Limb (tissue), 2 donors: Measurements from ENCODE around the gene RASL12.
A peak's percentile ranks its signal among the peaks of the same experiment; 100 is the strongest.
"Not testable (repeated sequence)": the region's sequence is repeated elsewhere in the genome, so short reads cannot be mapped to it uniquely, and the experiment has no call there.

Experiments used
- DNase-seq, 2 donors: peaks; one replicate each; pipeline ENCODE4 v3.0.0-alpha.2; 2016; ENCODE audit errors: extremely low spot score in 2 of 2

The RASL12 gene

DNA sequence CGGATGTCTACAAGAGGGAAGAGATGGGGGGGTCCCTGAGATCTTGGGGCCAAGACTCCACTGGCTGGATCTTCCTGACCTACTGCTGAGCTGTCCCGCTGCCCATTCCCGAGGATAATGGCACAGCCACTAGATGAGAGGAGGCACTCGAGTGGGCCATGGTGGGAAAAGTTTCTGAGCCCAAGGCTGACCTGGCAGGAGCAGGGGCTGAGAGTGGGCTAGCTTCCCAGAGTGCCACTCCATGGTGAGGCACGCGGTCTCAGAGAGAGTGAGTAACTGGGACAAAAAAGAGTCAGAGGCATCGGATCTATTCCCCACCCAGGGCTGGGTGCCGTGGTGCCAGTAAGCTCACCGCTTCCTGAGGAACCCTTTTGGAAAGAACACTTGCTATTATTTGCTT, 11.7 kb downstream of the RASL12 start:
- DNase-seq = no peak

DNA sequence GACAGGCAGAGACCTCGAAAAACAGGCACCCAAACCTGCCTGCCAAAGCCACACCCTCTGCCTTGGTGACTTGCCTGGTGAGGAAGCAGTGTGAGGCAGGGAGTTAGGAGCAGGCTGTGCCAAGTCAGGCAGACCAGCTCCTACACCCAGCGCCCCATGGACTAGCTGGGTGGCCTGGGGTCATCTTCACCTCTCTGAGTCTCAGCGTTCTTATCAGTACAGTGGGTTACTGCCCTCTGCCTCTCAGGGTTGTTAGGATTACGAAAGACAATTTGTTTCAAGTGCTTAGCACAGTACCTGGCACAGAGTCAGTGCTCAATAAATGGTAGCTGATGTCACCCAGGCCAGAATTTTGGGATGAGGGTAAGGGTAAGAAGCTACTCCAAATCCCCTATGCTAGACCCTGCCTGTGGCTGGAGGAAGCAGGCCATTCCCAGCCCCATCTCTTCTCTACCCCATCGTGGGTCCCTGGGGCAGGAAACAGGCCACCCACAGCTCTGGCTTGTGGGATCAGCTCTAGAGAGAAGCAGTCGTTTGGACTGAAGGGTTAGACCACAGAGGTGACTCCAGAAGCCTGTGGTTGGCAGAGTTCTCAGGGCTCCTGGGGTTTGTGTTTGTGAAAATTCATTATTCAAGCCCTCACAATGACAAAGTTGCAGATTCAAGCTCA, 12.5 kb downstream of the RASL12 start:
- DNase-seq = no peak

DNA sequence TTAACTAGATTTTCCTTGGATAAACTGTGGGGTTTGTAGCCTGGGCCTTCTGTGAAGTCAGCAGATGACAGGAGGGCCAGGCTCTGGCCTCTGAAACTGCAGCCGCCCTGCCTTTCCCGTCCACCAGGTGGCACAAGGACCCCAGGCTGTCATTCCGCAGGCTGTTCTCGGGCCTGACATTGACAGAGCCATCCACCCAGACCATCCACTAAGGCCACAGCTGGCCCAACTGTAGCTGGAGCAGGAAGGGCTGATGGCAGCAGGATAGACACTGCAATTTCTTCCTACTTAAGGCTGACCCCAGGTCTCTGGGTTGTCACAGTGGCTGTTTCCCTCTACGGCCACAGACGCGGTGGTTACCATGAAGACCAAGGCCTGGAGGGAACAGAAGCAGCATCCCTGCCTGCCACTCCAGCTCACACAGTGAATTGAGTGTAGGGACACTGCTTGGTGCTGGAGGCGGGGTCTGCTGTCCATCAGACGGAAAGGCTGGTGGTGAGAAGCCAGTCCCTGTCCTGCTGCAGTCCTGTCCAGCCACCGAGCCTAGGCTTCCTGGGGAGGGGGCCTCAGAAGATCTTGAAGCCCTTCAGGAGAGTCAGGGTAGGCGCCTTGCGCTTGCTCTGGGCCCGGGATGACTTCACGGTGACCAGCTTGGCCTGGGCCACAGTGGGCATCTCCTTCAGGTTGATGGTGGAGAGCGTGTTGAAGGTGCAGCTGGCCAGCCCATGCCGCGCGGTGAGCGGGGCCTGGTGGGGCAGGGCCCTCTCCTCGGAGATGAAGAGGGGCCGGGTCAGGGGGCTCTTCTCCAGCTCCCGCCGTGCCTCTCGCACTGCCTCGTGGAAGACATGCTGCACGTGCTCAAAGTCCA, 13.2 kb downstream of the RASL12 start:
- peak; percentile 63 to 87 for DNase-seq

DNA sequence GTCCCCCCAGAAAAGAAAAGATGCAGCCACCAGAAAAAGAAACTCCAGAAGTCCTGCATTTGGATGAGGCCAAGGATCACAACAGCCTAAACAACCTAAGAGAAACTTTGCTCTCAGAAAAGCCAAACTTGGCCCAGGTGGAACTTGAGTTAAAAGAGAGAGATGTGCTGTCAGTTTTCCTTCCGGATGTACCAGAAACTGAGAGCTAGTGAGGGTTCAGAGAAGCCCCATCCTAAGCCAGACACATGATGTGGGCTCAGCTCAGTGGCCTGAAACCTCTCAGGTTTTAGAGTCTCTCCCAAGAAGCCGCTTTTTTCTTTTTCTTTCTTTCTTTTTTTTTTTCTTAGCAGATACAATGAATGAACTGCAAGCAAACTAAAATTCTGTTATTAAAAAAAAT, 14.8 kb downstream of the RASL12 start:
- no peak for DNase-seq

DNA sequence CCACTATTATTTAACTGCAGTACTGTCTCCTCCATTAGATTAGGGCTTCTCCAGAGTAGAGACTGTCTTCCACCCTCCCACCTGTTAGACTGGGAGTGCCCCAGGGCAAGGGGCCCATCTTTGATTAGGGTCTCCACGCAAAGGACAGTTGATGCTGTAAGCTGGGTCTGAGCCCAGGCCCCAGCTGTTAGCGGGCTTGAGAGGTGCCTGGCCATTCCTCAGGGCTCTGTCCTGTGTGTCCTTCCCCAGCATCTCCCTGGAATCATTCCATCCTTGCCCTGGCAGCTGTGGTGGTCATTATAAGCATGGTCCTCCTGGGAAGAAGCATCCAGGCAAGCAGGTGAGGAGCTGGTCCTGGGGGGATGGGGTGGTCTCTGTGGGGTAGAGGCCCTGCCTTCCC, 16.5 kb downstream of the RASL12 start:
- no peak for DNase-seq

DNA sequence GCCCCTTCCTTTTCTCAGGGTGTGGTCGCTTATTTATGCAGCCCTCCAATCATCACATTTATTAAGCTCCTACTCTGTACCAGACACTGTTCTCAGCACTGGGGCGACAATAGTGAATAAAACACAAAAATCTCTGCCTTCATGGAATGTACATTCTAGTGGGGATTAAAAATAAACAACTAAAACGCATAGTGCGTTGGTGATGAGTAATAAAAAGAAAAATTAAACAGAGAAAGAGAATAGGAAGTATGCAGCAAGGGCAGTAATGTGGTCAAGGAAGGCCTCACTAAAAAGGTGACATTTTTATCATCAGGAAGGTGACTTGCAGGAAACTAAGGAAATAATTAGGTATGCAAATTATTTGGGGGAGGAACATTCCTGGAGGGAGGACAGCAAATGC, 17.5 kb downstream of the RASL12 start:
- DNase-seq = no peak

DNA sequence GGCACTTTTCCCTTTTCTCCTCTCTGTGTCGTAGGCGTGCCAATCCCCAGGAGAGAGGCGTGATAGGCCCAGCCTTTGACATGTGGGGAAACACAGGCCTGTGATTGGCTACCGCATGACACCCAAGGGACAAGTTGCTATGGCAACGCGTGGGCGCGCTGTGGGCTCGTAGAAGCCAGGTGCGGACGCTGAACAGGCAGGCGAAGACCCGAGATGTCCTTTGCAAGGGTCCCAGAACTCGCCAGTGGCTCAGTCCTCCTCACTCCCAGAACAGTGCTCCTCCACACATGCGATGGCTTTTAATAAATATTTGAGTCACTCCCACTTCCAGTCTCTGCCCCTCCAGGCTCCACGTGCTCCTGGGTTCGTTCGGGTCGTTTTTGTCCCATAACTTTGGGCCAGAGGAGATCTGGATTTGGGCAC, 18.4 kb downstream of the RASL12 start:
- DNase-seq = peak; percentile 79 to 93

DNA sequence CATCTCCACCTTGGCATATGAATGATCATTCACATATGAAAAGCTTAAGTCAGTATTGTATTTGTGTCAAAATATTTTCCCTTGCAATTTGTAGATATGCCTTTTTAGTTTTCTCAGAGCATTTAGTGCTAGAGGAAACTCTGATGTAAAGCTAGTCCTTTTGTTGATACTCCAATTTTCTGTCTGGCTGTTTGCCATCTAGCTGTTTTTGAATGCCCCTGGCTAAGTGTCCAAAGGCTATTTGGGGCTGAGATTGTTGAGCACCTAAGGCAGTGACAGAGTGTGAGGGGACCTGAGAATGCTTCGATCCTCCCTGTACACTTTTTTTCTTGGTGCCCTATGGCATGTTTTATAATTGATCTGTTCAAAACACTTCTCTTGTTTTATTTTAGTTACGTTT, 19.6 kb downstream of the RASL12 start:
- no peak for DNase-seq

DNA sequence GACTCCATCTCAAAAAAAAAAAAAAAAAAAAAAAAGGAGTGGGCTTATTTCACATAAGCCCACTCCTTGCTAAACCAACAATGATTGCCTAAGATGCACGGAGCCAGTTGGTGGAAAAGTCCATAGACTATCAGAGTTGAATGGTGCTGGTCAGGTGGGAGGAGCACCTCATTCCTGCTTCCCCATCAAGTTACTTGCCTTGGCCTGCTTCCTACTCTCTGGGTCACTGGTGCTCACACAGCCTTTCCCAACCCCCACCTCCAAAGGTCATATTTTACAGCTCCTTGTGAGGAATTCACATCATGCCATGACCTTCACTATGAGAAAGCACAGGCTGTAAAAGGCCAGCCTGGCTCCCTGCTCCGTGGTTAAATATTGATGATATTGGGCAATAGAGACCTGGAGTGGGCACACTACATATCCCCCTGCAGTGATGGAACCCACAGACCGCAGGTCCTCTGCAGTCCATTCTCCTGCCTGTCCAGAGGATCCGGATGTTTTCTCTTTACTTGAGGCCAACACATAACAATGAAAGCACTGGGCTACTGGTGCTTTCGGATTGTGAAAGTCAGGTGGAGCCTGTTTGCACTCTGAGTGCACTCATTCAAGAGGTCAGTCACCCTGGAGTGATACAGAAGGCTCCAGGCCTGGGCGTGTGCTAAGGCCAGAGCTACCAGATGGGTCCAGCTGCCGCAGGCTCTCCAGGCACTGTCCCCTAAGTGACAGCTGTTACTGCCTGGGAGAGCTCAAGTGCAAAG, 22.9 kb downstream of the RASL12 start, which contains the start of gene SLC51B:
SLC51B (plus strand) TSS at position 664 of the 758 bp plus-strand sequence. CDS start 4,618 bp downstream, outside the sequence.
- no peak for DNase-seq

DNA sequence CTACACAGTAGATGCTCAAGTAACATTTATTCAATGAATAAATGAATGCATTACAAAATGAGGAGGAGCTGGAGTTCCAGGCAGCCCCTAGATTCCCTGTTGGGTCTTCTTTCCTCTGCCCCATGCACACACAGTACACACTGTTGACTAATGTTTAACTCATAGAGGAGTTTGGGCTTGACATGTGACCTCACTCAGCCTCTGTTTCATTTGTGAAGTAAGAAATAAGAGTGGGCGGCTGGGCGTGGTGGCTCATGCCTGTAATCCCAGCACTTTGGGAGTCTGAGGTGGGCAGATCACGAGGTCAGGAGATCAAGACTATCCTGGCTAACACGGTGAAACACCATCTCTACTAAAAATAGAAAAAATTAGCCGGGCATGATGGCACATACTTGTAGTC, 23.6 kb downstream of the RASL12 start:
- DNase-seq = not testable (repeated sequence)

DNA sequence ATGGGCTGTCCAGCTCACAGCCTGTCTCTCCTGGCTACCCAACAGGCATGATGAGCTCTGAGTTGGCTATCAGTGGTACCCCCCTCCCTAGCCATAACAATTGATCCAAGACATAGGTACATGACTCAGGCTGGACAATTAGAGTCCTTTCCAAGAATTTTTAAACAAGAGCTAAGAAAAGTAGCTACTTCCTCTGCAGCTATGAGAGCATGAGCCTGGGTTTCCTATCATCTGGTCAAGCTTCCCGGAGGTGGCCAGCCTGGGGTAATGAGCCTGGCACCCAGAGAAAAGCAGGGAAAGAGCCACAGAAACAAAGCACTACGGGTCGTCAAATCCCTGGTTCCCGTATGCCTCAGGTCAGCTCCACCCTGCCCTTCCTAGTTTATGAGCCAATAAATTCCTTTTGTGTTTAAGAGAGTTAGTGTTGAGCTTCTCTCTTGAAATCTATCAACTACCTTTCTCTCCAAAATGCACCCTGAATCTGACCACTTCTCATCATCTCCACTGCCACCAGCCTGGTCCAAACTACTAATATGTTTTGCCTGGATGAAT, 24.9 kb downstream of the RASL12 start:
- no peak for DNase-seq

DNA sequence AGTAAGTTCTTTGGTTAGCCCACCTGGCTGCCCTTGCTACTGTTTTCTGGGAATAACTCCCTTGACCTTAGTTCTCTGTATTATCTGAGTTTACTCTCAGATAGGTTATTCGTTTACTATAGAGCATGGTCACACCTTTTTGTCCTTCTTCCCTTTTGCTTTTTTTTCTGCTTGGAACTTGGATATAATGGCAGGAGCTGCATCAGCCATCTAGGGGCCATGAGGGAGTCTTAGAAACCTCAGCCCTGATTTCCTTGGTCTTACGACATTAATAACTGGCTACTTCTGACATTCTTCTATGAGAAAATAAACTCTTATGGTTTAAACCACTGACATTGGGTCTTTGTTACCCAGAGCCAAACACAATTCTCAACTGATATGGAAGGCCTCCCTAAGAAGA, 26.0 kb downstream of the RASL12 start:
- DNase-seq = no peak

DNA sequence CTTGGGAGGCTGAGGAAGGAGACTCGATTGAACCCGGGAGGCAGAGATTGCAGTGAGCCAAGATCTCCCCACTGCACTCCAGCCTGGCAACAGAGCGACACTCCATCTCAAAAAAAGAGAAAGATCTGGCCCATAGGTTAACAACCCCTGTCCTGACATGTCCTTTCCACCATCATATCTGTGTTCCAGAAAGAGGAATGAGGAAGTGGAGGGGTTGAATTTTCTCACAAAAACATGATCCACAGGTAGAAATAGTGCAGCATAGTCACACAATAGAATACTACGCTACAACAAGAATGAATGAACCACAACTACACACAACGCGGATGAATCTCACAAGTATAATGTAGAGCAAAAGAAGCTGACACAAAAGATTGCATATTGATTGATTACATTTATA, 27.3 kb downstream of the RASL12 start:
- no peak for DNase-seq

DNA sequence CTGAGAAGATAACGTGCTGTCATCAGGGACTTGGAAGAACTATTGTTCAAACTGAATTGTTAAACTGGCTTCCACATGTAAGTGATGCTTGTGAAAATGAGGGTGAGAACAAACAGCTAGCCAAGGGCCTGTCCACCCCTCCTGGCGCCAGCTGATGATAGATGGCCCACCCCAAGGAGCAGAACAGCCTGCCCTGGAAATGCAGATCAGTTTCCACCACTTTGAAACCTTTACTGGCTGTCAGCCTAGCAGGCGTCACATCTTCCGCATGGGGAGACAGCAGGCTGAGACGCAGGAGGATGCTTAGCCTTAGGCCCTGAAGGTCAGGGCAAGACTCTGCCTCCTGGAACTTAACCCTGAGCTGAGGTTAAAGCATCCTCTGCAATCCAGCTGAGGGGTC, 29.0 kb downstream of the RASL12 start:
- DNase-seq = no peak

DNA sequence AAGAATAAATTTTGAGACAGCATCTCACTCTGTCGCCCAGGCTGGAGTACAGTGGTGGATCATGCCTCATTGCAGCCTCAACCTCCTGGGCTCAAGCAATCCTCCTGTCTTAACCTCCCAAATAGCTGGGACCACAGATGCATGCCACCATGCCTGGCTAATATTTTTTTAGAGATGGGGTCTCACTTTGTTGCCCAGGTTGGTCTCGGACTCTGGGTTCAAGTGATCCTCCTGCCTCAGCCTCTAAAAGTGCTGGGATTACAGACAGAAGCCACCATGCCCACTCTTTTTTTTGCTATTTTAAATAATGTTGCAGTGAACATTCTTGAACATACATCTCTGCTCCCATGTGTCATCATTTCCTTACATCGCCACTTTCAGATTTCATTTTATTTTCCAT, 29.4 kb downstream of the RASL12 start:
- DNase-seq = no peak

DNA sequence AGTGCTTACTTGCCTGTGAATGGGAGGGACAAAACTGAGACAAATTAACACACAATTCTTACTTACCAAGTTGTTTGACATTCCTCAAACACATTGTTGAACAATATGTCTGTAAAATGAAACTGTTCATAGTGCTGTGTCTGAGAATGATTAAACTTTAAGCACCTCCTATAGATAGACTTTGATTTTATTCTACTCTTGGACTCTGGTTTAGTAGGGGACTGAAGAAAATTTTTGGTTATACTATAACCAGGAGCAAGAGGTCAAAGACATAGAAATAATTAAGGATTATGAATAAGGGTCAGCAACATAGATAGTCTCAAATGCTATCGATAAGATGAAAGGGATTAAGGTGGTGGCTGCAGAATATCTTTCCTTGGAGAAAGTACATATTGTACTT, 30.5 kb downstream of the RASL12 start:
- DNase-seq = no peak

DNA sequence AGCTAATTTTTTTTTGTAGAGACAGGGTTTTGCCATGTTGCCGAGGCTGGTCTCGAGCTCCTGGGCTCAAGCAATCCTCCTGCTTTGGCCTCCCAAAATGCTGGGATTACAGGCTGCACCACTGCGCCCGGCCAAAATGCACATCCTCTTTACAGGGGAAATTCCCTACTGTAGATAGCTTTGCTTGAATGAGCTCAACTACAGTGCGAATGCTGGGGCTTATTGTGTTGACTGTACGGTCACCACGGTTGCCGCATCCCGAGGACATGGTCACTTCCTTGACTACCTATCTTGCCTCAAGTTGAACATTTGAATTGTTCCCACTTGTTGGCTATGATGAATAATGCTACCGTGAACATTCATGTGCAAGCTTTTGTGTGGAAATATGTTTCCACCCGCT, 33.1 kb downstream of the RASL12 start:
- DNase-seq = no peak

DNA sequence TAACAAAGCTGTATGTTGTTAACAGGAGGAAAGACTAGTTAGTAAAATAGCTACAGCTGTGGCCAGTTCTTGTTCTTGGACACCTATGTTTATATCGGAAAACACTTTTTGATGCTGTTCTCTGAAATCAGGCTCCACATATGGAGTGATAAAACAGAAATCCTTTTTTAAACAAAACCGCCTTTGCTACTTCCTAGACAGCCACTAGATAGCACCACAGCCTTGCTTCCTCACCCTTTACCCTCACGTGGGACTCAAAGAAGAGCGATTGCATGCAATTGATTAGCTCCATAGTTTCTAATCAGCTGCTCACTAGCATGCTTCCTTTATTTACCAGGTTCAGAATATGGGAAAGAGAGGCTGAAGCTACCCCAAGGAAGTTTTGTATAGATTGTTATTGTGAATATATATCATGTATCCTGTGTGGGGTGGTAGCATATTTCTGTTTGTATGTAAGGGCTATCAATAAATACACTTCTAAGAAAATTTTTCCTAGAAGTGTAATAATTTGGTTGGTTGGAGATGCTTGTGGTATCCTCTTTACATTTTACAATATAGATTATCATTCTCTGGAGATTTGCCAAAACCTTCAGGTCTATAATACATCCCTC, 34.0 kb downstream of the RASL12 start:
- peak in 1 of 2 donors; percentile 62 for DNase-seq

DNA sequence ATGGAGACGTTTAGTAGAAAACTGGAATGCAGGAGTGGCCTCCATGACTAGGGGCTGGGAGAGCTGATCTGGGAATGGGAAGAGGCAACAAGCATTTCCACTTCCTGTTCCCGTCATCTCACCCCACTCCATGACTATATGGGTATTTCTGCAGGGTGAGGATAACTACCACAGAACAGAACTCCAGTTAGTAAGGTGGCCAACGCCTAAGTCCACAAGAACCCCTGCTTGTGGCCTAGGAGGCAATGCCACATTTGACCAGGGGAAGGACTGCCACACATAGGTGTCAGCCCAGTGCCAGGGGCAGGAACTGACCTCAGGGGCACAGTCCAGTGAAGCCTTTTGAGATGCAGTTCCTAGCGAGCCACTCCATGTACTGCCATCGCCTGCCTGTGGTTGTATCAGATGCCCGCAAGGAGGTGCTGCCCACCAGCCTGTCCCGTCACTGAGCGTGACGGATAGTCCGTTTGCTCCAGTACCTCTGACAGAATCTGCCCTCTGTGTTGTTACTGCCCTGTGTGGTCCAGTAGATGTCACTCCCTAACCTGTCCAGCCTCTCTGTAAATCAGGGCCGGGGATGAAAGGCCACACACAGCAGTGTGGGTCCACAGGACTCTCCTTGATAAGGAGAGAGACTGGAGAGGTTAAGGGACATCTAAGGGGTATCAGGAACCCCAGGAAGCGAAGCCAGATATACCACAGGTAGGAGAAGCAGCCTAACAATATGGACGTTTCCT, 34.8 kb downstream of the RASL12 start:
- DNase-seq = no peak

DNA sequence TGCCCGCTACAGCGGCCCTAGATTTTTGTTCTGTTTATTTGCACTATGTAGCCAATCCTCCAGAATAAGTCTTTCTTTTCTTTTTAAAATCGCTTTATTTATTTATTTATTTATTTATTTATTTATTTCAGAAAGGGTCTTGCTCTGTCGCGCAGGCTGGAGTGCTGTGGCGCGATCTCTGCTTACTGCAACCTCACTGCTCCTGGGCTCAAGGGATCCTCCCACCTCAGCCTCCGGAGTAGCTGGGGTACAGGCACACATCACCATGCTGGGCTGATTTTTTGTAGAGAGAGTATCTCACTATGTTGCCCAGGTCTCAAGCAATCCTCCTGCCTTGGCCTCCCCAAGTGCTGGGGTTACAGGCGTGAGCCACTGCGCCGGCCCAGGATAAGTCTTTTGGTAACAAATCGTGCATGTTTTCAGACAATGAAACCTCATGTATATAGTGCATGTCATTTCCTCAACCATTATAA, 38.0 kb downstream of the RASL12 start:
- no peak for DNase-seq
